Keratinocyte (primary cell): ENCODE measurements around the gene SAMM50. TPM values are rescaled to one million over a fixed set of nuclear protein-coding genes. Genes with fewer than 3 reads are reported as not detected.

ENCODE experiments used
- DNase-seq: peaks from one replicate; pipeline ENCODE4 v3.0.0-alpha.2; 2011; ENCODE audit warnings: low read depth, missing footprints, low spot score
- FAIRE-seq: peaks from 2 replicates; lab custom pipeline; 2011; peaks lifted over from hg19 to GRCh38; lab: Jason Lieb, UNC
- H2AFZ ChIP-seq: 2 replicates; pipeline ENCODE4 v1.6.0; 2012; ENCODE audit warnings: low read length, control low read depth, inconsistent platforms; ENCODE audit not compliant: control insufficient read depth
- H3K27ac ChIP-seq: 2 replicates; pipeline ENCODE4 v1.5.1; 2011; ENCODE audit warnings: low read length; ENCODE audit not compliant: control insufficient read depth, insufficient read depth
- H3K27me3 ChIP-seq: 3 replicates; pipeline ENCODE4 v1.6.0; 2011; ENCODE audit warnings: low read length; ENCODE audit not compliant: control insufficient read depth, insufficient read depth; ENCODE audit errors: extremely low read depth
- H3K36me3 ChIP-seq, 2 experiments: 2 replicates in 1 of 2; 3 replicates in 1 of 2; pipeline ENCODE4 v1.5.1; 2011; ENCODE audit warnings: low read length in 2 of 2, mild to moderate bottlenecking in 1 of 2; ENCODE audit not compliant: control insufficient read depth in 2 of 2, insufficient read depth in 2 of 2; ENCODE audit errors: extremely low read depth in 1 of 2
- H3K4me1 ChIP-seq: 3 replicates; pipeline ENCODE4 v1.5.1; 2011; ENCODE audit warnings: low read length; ENCODE audit not compliant: control insufficient read depth, insufficient read depth; ENCODE audit errors: extremely low read depth
- H3K4me2 ChIP-seq: 3 replicates; pipeline ENCODE4 v1.6.0; 2011; ENCODE audit warnings: low read depth, low read length; ENCODE audit not compliant: control insufficient read depth, insufficient read depth; ENCODE audit errors: extremely low read depth
- H3K4me3 ChIP-seq, 3 experiments: fragments of 200-600 bp in 1 of 3; sonication (generic) in 1 of 3; 2 replicates in 2 of 3; 3 replicates in 1 of 3; pipeline ENCODE4 v1.5.1; 2011 to 2016; ENCODE audit warnings: low read length in 3 of 3, mild to moderate bottlenecking in 3 of 3, control low read depth in 2 of 3, inconsistent platforms in 1 of 3, low read depth in 1 of 3, mixed read lengths in 1 of 3, mixed run types in 1 of 3, moderate library complexity in 1 of 3; ENCODE audit not compliant: control insufficient read depth in 2 of 3, insufficient read depth in 2 of 3; ENCODE audit errors: extremely low read depth in 1 of 3
- H3K79me2 ChIP-seq: 2 replicates; pipeline ENCODE4 v1.6.0; 2012; ENCODE audit warnings: low read length; ENCODE audit not compliant: control insufficient read depth, insufficient read depth
- H3K9ac ChIP-seq: 3 replicates; pipeline ENCODE4 v1.6.0; 2011; ENCODE audit warnings: low read length; ENCODE audit not compliant: control insufficient read depth, insufficient read depth; ENCODE audit errors: extremely low read depth
- H3K9me1 ChIP-seq: 3 replicates; pipeline ENCODE4 v1.6.0; 2011; ENCODE audit warnings: low read length; ENCODE audit not compliant: control insufficient read depth, insufficient read depth; ENCODE audit errors: extremely low read depth
- H3K9me3 ChIP-seq: 2 replicates; pipeline ENCODE4 v1.5.1; 2012; ENCODE audit warnings: low read depth, low read length; ENCODE audit not compliant: control insufficient read depth
- H4K20me1 ChIP-seq: 3 replicates; pipeline ENCODE4 v1.6.0; 2011; ENCODE audit warnings: low read length; ENCODE audit not compliant: control insufficient read depth, insufficient read depth; ENCODE audit errors: extremely low read depth
- EZH2 ChIP-seq: IDR thresholded peaks from one replicate; pipeline ENCODE4 v1.6.1; 2012; ENCODE audit warnings: inconsistent platforms, mild to moderate bottlenecking, low read length, moderate library complexity
- dilution Hi-C: fragments of 300-500 bp; cut with MboI; formaldehyde crosslinking; loops from one replicate; pipeline ENCODE4 v1.7.0; 2020; ENCODE audit warnings: low sequenced_read_pairs; ENCODE audit not compliant: extremely low pct_ligation_motif_present
- polyA plus RNA-seq, 5 experiments: library from polyadenylated mRNA; depleted of rRNA in 3 of 5; stranded (reverse) in 3 of 5; stranded (forward) in 1 of 5; unstranded in 1 of 5; fragments of >200 nt; gene quantifications; 1 replicate in 1 of 5; 2 replicates in 3 of 5; 3 replicates in 1 of 5; pipeline versions ENCODE4 v1.2.1 to v1.2.3, GENCODE V29; 2011 to 2012; ENCODE audit warnings: missing spikeins in 2 of 5, low read depth in 1 of 5, low replicate concordance in 1 of 5
- TF ChIP-seq, protein P1 (sequence below), 3 experiments: IDR thresholded peaks in 1 of 3; conservative IDR thresholded peaks in 1 of 3; optimal IDR thresholded peaks in 1 of 3; 2 replicates in 2 of 3; 3 replicates in 1 of 3; pipeline versions ENCODE3 to v1.5.1; 2011; ENCODE audit warnings: low read length in 3 of 3, mild to moderate bottlenecking in 3 of 3, moderate library complexity in 2 of 3, control low read depth in 1 of 3, inconsistent platforms in 1 of 3; ENCODE audit not compliant: insufficient read depth in 2 of 3; ENCODE audit errors: extremely low read depth in 1 of 3

The SAMM50 gene
- polyA plus RNA-seq, 1 donor (not counting 4 experiments of a cell fraction or from before 2014, with no cell fraction given), result 54.6 TPM

DNA sequence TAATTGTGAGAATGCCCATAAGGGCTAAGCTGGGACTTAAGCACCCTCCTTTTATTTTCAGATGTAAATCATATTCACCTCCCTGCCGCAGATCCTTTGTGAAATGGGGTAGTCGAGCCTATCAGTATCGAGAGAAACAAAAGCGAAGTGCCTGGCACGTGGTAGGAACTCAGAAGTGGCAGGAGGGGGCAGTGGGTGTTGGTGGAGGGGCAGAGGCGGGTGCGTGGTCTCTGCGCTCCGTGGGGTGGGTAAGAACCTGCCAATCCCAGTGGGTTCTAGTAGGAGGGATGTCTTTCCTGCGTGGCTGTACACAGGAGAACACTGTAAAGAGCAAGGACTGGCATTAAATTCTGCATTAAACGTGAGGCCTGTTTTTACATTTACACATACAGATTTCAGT lies 47.1 kb downstream of the SAMM50 start:
- Histone ChIP-seq H3K27ac (no peak overlapping the region), H3K79me2 (no peaks in the 10 kb centered on the region), H2AFZ (no peak overlapping the region), H3K9ac (no peak overlapping the region), H3K36me3 (peaks cover 6 to 9% of the 10 kb centered on the region in 2 experiments), H3K9me3 (no peaks in the 10 kb centered on the region), H3K9me1 (no peaks in the 10 kb centered on the region), H3K27me3 (no peaks in the 10 kb centered on the region), H4K20me1 (peaks cover 3% of the 10 kb centered on the region), H3K4me2 (no peak overlapping the region), H3K4me1 (no peaks in the 10 kb centered on the region), H3K4me3 (no peak overlapping the region)
- FAIRE-seq (no peak), DNase-seq (no peak)
- TF ChIP-seq, protein P1, sequence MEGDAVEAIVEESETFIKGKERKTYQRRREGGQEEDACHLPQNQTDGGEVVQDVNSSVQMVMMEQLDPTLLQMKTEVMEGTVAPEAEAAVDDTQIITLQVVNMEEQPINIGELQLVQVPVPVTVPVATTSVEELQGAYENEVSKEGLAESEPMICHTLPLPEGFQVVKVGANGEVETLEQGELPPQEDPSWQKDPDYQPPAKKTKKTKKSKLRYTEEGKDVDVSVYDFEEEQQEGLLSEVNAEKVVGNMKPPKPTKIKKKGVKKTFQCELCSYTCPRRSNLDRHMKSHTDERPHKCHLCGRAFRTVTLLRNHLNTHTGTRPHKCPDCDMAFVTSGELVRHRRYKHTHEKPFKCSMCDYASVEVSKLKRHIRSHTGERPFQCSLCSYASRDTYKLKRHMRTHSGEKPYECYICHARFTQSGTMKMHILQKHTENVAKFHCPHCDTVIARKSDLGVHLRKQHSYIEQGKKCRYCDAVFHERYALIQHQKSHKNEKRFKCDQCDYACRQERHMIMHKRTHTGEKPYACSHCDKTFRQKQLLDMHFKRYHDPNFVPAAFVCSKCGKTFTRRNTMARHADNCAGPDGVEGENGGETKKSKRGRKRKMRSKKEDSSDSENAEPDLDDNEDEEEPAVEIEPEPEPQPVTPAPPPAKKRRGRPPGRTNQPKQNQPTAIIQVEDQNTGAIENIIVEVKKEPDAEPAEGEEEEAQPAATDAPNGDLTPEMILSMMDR (optimal IDR thresholded peaks at IDR 0.05 in 1 of 3, IDR thresholded peaks at IDR 0.05 in 1 of 3, conservative IDR thresholded peaks at IDR 0.05 in 1 of 3; ENCODE audit: extremely low read depth in 1 of 3, insufficient read depth in 2 of 3, low read length in 3 of 3), result no peak
- no peak for TF ChIP-seq EZH2
- dilution Hi-C loops, result no loop called here

DNA sequence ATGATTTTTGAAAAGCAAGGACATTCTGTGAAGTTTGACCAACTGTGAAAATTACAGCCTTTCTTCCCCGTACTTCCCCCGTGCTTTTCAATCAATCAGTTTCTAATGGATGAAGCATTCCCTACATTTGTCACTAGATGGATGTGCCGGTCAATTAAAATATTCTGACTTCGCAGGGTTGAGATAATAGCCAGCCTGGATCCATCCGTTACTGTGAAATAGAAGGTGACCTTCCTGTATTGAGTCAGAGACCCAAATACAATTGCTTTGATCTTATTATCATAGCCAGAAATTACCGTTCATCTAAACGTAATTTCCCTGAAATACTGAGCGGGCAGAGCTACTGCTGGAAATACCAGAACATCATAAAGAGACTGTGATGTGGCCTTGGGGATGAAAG lies 47.8 kb downstream of the SAMM50 start:
- FAIRE-seq, result no peak
- H2AFZ ChIP-seq, result no peak overlapping the region
- no peak overlapping the region for H3K9ac ChIP-seq
- no peak overlapping the region for H3K27ac ChIP-seq
- H3K27me3 ChIP-seq, result no peaks in the 10 kb centered on the region
- no peaks in the 10 kb centered on the region for H3K79me2 ChIP-seq
- H3K36me3 ChIP-seq, result peaks cover 6% of the 10 kb centered on the region in 2 experiments
- H3K9me1 ChIP-seq, result no peaks in the 10 kb centered on the region
- no peak overlapping the region for H3K4me3 ChIP-seq
- TF ChIP-seq, protein P1 (optimal IDR thresholded peaks at IDR 0.05 in 1 of 3, IDR thresholded peaks at IDR 0.05 in 1 of 3, conservative IDR thresholded peaks at IDR 0.05 in 1 of 3; ENCODE audit: extremely low read depth in 1 of 3, insufficient read depth in 2 of 3, low read length in 3 of 3), result no peak
- TF ChIP-seq EZH2, result no peak
- no peaks in the 10 kb centered on the region for H3K4me1 ChIP-seq
- H3K9me3 ChIP-seq, result no peaks in the 10 kb centered on the region
- no peak overlapping the region for H3K4me2 ChIP-seq
- no peak for DNase-seq
- dilution Hi-C loops, result no loop called here
- H4K20me1 ChIP-seq, result peaks cover 3% of the 10 kb centered on the region
